Prostate gland (tissue), 2 donors: Measurements from ENCODE around the gene PXMP4. TPM values are rescaled to one million over a fixed set of nuclear protein-coding genes. Genes with fewer than 3 reads are reported as not detected.

Experiments
- DNase-seq: peaks from one replicate; pipeline ENCODE4 v3.0.0-alpha.2; 2019; ENCODE audit warnings: low spot score
- H3K27ac ChIP-seq, 2 donors: fragments of 200-600 bp; sonication (generic); 2 replicates each; pipeline ENCODE4 v1.5.1; 2017 to 2019
- H3K27me3 ChIP-seq: fragments of 200-600 bp; sonication (generic); replicated peaks from 2 replicates; pipeline ENCODE4 v1.5.1; 2019; ENCODE audit not compliant: insufficient read depth
- H3K36me3 ChIP-seq, 2 donors: fragments of 200-600 bp; sonication (generic); 1 replicate in 1 of 2; 2 replicates in 1 of 2; pipeline versions ENCODE4 v1.5.1 to v1.8.1; 2017 to 2019
- H3K4me1 ChIP-seq: fragments of 200-600 bp; sonication (generic); replicated peaks from 2 replicates; pipeline ENCODE4 v1.5.1; 2019
- H3K4me3 ChIP-seq, 2 donors: fragments of 200-600 bp; sonication (generic); 2 replicates each; pipeline ENCODE4 v1.5.1; 2017 to 2019
- H3K9me3 ChIP-seq: fragments of 200-600 bp; sonication (generic); 2 replicates; pipeline ENCODE4 v1.5.1; 2017
- POLR2A ChIP-seq: fragments of 450-650 bp; IDR thresholded peaks from one replicate; pipeline ENCODE4 v1.6.1; 2016; ENCODE audit warnings: antibody characterized with exemption, mild to moderate bottlenecking
- POLR2AphosphoS5 ChIP-seq: sonication (generic); formaldehyde crosslinking; IDR thresholded peaks from one replicate; pipeline ENCODE4 v1.6.1; 2017; ENCODE audit warnings: antibody characterized with exemption
- WGBS: methylation state at CpG from one replicate; pipeline ENCODE4 v1.1.5; 2018; 5-methylcytosine and 5-hydroxymethylcytosine counted together
- intact Hi-C: fragments of 100-400 bp; cut with DNase I; formaldehyde crosslinking; loops from one replicate; pipeline ENCODE4 v1.14.2; 2022
- total RNA-seq, 2 donors: library from RNA; depleted of rRNA; stranded (reverse); fragments of >200 nt; gene quantifications; one replicate each; pipeline ENCODE4 v1.1.0, GENCODE V29; 2016
- TF ChIP-seq, protein P1 (sequence below), 4 experiments: fragments of 200-600 bp in 2 of 4; fragments of 450-650 bp in 2 of 4; sonication (generic) in 2 of 4; IDR thresholded peaks; 1 replicate in 3 of 4; 2 replicates in 1 of 4; pipeline ENCODE4 v1.5.1; 2016 to 2019; ENCODE audit warnings: antibody characterized with exemption in 4 of 4, mild to moderate bottlenecking in 2 of 4, moderate library complexity in 2 of 4

PXMP4 gene
- total RNA-seq, 2 donors from 2014 or later, result 13.3 to 25.5 TPM

DNA sequence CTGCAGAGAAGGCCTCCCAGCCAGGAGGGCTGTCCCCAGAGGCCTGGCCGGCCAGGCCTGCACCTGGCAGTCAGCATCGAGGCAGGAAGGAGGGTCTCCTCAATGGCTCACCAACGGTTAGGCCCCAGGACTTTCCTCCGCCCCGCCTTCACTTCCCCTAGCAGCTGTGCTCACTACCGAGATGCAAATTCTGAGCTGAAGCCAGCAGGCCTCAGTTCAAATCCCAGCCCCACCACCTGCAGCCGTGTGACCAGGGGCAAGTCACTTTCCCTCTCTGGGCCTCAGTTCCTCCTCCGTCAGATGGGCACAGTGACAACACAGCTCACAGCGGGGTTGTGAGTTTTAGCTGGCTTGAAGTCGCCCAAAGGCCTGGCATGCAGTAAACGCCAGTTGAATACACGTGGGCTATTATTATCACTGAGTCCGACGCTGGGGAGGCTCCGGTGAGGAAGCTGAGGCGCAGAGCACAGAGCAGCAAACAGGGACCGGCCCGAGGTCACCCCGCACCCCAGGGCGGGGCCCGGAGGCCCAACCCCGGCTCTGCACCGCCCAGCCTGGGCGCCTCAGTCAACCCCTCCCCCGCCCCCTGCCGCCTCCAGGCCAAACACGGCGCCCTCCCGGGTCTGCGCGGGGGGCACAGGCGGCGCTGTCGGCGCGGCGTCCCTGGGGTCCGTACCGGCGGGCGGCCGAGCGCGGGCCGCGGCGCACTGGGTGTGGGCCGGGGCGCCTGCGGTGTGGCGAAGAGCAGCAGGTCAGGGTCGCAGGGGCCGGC, 34.6 kb downstream of the PXMP4 start:
- intact Hi-C loops, result no loop called here
- Histone ChIP-seq H3K27ac (no peak overlapping the region), H3K27me3 (no peaks in the 10 kb centered on the region), H3K4me3 (peak overlapping the region; percentile 36 to 39), H3K9me3 (no peaks in the 10 kb centered on the region), H3K36me3 (no peaks in the 10 kb centered on the region), H3K4me1 (no peaks in the 10 kb centered on the region)
- 3% methylated on average over 48 of the region's 53 CpGs for WGBS
- TF ChIP-seq POLR2A (no peak), POLR2AphosphoS5 (no peak)
- TF ChIP-seq, protein P1, sequence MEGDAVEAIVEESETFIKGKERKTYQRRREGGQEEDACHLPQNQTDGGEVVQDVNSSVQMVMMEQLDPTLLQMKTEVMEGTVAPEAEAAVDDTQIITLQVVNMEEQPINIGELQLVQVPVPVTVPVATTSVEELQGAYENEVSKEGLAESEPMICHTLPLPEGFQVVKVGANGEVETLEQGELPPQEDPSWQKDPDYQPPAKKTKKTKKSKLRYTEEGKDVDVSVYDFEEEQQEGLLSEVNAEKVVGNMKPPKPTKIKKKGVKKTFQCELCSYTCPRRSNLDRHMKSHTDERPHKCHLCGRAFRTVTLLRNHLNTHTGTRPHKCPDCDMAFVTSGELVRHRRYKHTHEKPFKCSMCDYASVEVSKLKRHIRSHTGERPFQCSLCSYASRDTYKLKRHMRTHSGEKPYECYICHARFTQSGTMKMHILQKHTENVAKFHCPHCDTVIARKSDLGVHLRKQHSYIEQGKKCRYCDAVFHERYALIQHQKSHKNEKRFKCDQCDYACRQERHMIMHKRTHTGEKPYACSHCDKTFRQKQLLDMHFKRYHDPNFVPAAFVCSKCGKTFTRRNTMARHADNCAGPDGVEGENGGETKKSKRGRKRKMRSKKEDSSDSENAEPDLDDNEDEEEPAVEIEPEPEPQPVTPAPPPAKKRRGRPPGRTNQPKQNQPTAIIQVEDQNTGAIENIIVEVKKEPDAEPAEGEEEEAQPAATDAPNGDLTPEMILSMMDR (IDR thresholded peaks at IDR 0.05), result no peak
- no peak for DNase-seq

GRCh38 chr20:33684533-33685327, 35.4 kb downstream of the PXMP4 start:
- Histone ChIP-seq H3K4me3 (no peak overlapping the region), H3K9me3 (no peaks in the 10 kb centered on the region), H3K4me1 (no peaks in the 10 kb centered on the region), H3K36me3 (no peaks in the 10 kb centered on the region), H3K27me3 (no peaks in the 10 kb centered on the region), H3K27ac (no peak overlapping the region)
- WGBS, result 42% methylated on average over 10 of the region's 10 CpGs
- intact Hi-C loops, result no loop called here
- TF ChIP-seq POLR2A (no peak), POLR2AphosphoS5 (no peak)
- TF ChIP-seq, protein P1 (IDR thresholded peaks at IDR 0.05), result no peak
- DNase-seq, result no peak

GRCh38 chr20:33681728-33682353, 38.3 kb downstream of the PXMP4 start:
- DNase-seq, result no peak
- intact Hi-C loops, result no loop called here
- H3K27me3 ChIP-seq, result no peaks in the 10 kb centered on the region
- H3K4me3 ChIP-seq, result no peak overlapping the region
- TF ChIP-seq, protein P1 (IDR thresholded peaks at IDR 0.05), result no peak
- TF ChIP-seq POLR2AphosphoS5 (no peak), POLR2A (no peak)
- H3K4me1 ChIP-seq, result no peaks in the 10 kb centered on the region
- no peaks in the 10 kb centered on the region for H3K9me3 ChIP-seq
- no peak overlapping the region for H3K27ac ChIP-seq
- no peaks in the 10 kb centered on the region for H3K36me3 ChIP-seq
- WGBS, result 79% methylated on average over 9 of the region's 9 CpGs

DNA sequence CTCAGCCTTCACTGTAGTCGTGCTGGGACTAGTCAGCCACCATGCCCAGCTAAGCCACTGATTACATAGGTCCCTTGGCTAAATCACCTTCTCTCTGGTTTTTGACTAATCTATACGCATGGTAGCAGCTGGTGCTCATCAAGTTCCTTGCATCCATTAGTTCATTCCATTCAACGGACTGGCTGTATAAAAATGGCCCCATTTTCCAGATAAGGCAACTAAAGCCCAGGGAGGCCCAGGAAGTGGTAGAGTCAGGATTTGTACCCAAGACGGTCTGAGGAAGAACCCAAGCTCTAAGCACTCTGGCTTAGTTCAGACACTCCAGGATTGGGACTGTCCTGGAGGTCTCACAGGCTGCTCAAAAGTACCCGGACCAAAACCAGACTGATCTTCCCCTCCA, 38.8 kb downstream of the PXMP4 start:
- WGBS, result 84% methylated on average over 5 of the region's 5 CpGs
- Histone ChIP-seq H3K27me3 (no peaks in the 10 kb centered on the region), H3K27ac (no peak overlapping the region), H3K4me1 (no peaks in the 10 kb centered on the region), H3K9me3 (no peaks in the 10 kb centered on the region), H3K36me3 (no peaks in the 10 kb centered on the region), H3K4me3 (no peak overlapping the region)
- intact Hi-C loops, result no loop called here
- TF ChIP-seq POLR2AphosphoS5, result no peak
- TF ChIP-seq POLR2A, result no peak
- TF ChIP-seq, protein P1 (IDR thresholded peaks at IDR 0.05), result no peak
- DNase-seq, result no peak
